GM19351 (cell line): ENCODE data around the gene CADPS.

Experiments
- ATAC-seq: cut with Tn5 transposase; IDR thresholded peaks from one replicate; pipeline ENCODE4 v1.9.1; 2021; ENCODE audit warnings: mild to moderate bottlenecking, moderate library complexity; ENCODE audit not compliant: unreplicated experiment

The CADPS gene

GRCh38 chr3:62365391-62366125, 509.7 kb downstream of the CADPS start:
- no peak for ATAC-seq

GRCh38 chr3:62364191-62364590, 511.0 kb downstream of the CADPS start:
- no peak for ATAC-seq

- no peak for ATAC-seq
These were observed 511.9 kb downstream of the CADPS start for GRCh38 chr3:62363275-62363674.

GRCh38 chr3:62361824-62362223, 513.4 kb downstream of the CADPS start:
- ATAC-seq, result no peak

- ATAC-seq, result peak; percentile 50
These were observed 514.0 kb downstream of the CADPS start for GRCh38 chr3:62361261-62361660.

- no peak for ATAC-seq
These were observed 515.7 kb downstream of the CADPS start for GRCh38 chr3:62359531-62359930.

GRCh38 chr3:62356356-62356755, 518.9 kb downstream of the CADPS start:
- ATAC-seq, result no peak

- ATAC-seq, result no peak
These were observed 519.5 kb downstream of the CADPS start for GRCh38 chr3:62355703-62356102.
